ENCODE results near the gene LDB2. TPM values are rescaled to one million over a fixed set of nuclear protein-coding genes. Genes with fewer than 3 reads are reported as not detected.

LDB2 gene
- total and polyA plus RNA-seq, 2 of the 8 experiments (the other 6 are each of a cell fraction or from before 2014, with no cell fraction given): 57.0 to 140 TPM

- Histone ChIP-seq H2BK12ac (ENCODE audit: low read depth, low read length) (no peak overlapping the region), H3K4ac (replicated peaks; ENCODE audit: insufficient read length, low read depth, low read length) (no peak overlapping the region), H3K27ac (ENCODE audit: low read depth, low read length) (no peak overlapping the region), H3K4me2 (ENCODE audit: insufficient read depth in 1 of 2, low read depth in 2 of 2, low read length in 2 of 2) (no peak overlapping the region), H2BK20ac (ENCODE audit: low read length) (no peak overlapping the region), H3K9me3 (ENCODE audit: insufficient read depth in 2 of 2, low read depth in 1 of 2, low read length in 1 of 2) (no peaks in the 10 kb centered on the region), H3K23ac (ENCODE audit: insufficient read length) (no peak overlapping the region), H4K91ac (replicated peaks; ENCODE audit: insufficient read length, low read length) (no peak overlapping the region), H3K14ac (ENCODE audit: insufficient read length) (no peak overlapping the region), H3K4me1 (replicated peaks in 1 of 4; ENCODE audit: control insufficient read depth in 3 of 4, insufficient read depth in 4 of 4, low read length in 3 of 4) (peaks cover 0 to 3% (median 0%) of the 10 kb centered on the region in 4 experiments; a peak in 1 of 7 replicates), H2BK15ac (ENCODE audit: low read length) (no peak overlapping the region), H4K20me1 (replicated peaks in 1 of 2; ENCODE audit: control insufficient read depth in 1 of 2, insufficient read depth in 2 of 2, low read length in 2 of 2) (peaks cover 0 to 1% of the 10 kb centered on the region in 2 experiments), H2AFZ (ENCODE audit: low read length) (no peak overlapping the region), H4K8ac (ENCODE audit: extremely low read depth, insufficient read depth, low read length) (no peak overlapping the region), H3K56ac (replicated peaks; ENCODE audit: insufficient read length, low read depth, low read length) (no peak overlapping the region), H3K79me2 (ENCODE audit: control insufficient read depth in 1 of 2, insufficient read depth in 2 of 2, low read length in 2 of 2) (no peaks in the 10 kb centered on the region), H2AK5ac (ENCODE audit: low read depth, low read length) (no peak overlapping the region), H3K4me3 (ENCODE audit: extremely low read depth in 1 of 4, insufficient read depth in 2 of 4, low read depth in 3 of 4, low read length in 4 of 4) (no peak overlapping the region), H3K18ac (ENCODE audit: extremely low read depth, low read length) (no peak overlapping the region), H4K5ac (ENCODE audit: insufficient read length, low read depth, low read length) (no peak overlapping the region), H2BK5ac (ENCODE audit: low read depth, low read length) (no peak overlapping the region), H3K79me1 (ENCODE audit: low read depth, low read length) (no peaks in the 10 kb centered on the region; the same call in 1 of the 2 replicates), H3K27me3 (replicated peaks in 1 of 4; ENCODE audit: control insufficient read depth in 3 of 4, extremely low read depth in 1 of 4, insufficient read depth in 3 of 4, low read length in 3 of 4) (no peaks in the 10 kb centered on the region), H2BK120ac (replicated peaks; ENCODE audit: low read depth, low read length) (no peak overlapping the region), H3K23me2 (ENCODE audit: low read depth, low read length) (no peaks in the 10 kb centered on the region), H3K36me3 (ENCODE audit: control insufficient read depth in 2 of 4, insufficient read depth in 4 of 4, low read length in 3 of 4) (no peaks in the 10 kb centered on the region; a peak in 1 of 8 replicates), H3K9ac (replicated peaks in 1 of 4; ENCODE audit: extremely low read depth in 1 of 4, low read depth in 3 of 4, low read length in 3 of 4) (no peak overlapping the region)
- ChIA-PET POLR2A (ENCODE audit: partially characterized antibody) (interaction anchor here (0.5 to 1.1 kb wide), 2 partner anchors 25 to 33 kb away, joined by 3 to 4 read pairs; no protein-coding TSS in a partner anchor), CTCF (ENCODE audit: partially characterized antibody) (interaction anchor here (0.6 to 2.0 kb wide), 5 partner anchors 9 to 190 kb away, joined by 3 to 17 read pairs (median 3); no protein-coding TSS in a partner anchor)
- DNase-seq (ENCODE audit: low read depth in 1 of 2, low spot score in 2 of 2) (no peak), FAIRE-seq (no peak)
- WGBS, 2 experiments (ENCODE audit: extremely low coverage in 1 of 2, insufficient coverage in 1 of 2, insufficient read length in 1 of 2, insufficient replicate concordance in 2 of 2, low coverage in 1 of 2, low lambda C conversion rate in 2 of 2, missing lambda C conversion rate in 1 of 2): 93% methylated on average over 3 of the region's 3 CpGs; no CpG with 5 or more reads in 1 of the 2 experiments
- TF ChIP-seq SRF (IDR thresholded peaks at IDR 0.05; ENCODE audit: low read depth, low read length): no peak
- no peak for TF ChIP-seq CBX5 (IDR thresholded peaks at IDR 0.05; ENCODE audit: low read depth, low read length)
- no peak for TF ChIP-seq CEBPB (IDR thresholded peaks at IDR 0.05; ENCODE audit: low read depth, low read length)
- no peak for TF ChIP-seq ASH2L (IDR thresholded peaks at IDR 0.05; ENCODE audit: low read length)
- no peak for TF ChIP-seq JUN (IDR thresholded peaks at IDR 0.05; ENCODE audit: low read depth, low read length)
- TF ChIP-seq SP1 (IDR thresholded peaks at IDR 0.05; ENCODE audit: low read depth, low read length): no peak
- no peak for TF ChIP-seq CHD2 (IDR thresholded peaks at IDR 0.05; ENCODE audit: low read length)
- no peak for TF ChIP-seq TEAD4 (IDR thresholded peaks at IDR 0.05; ENCODE audit: low read depth, low read length)
- TF ChIP-seq HDAC6 (IDR thresholded peaks at IDR 0.05; ENCODE audit: low read depth, low read length): no peak
- no peak for TF ChIP-seq ATF3 (IDR thresholded peaks at IDR 0.05; ENCODE audit: insufficient read depth, low read depth, low read length)
- TF ChIP-seq EZH2 (IDR thresholded peaks at IDR 0.05; ENCODE audit: low read depth, low read length, severe bottlenecking): no peak
- TF ChIP-seq ZNF274 (IDR thresholded peaks at IDR 0.05; ENCODE audit: borderline replicate concordance, extremely low read depth, low read length): no peak
- TF ChIP-seq RXRA (IDR thresholded peaks at IDR 0.05; ENCODE audit: insufficient read depth, low read depth, low read length): no peak
- TF ChIP-seq SIX5 (IDR thresholded peaks at IDR 0.05; ENCODE audit: low read depth, low read length): no peak
- no peak for TF ChIP-seq EGR1 (IDR thresholded peaks at IDR 0.05; ENCODE audit: borderline replicate concordance, low read depth, low read length)
Observed at GRCh38 chr4:16802044-16802443, 96.4 kb downstream of the LDB2 start.

Measured in H1 (cell line).